H9 (cell line): ENCODE data around the gene BRI3. TPM values are rescaled to one million over a fixed set of nuclear protein-coding genes. Genes with fewer than 3 reads are reported as not detected.

ENCODE experiments used
- DNase-seq: peaks from one replicate; pipeline ENCODE4 v3.0.0-alpha.2; 2017
- H2AFZ ChIP-seq: one replicate; pipeline ENCODE4 v1.6.1; 2013; ENCODE audit warnings: mild to moderate bottlenecking, low read length, control low read depth, moderate library complexity
- H2AK5ac ChIP-seq: 2 replicates; pipeline ENCODE4 v1.6.1; 2013; ENCODE audit warnings: low read length, control low read depth, mixed read lengths; ENCODE audit not compliant: insufficient read length
- H2BK120ac ChIP-seq: one replicate; pipeline ENCODE4 v1.6.1; 2013; ENCODE audit warnings: low read depth, mild to moderate bottlenecking, low read length, control low read depth, inconsistent platforms; ENCODE audit not compliant: poor library complexity, severe bottlenecking
- H2BK12ac ChIP-seq: 2 replicates; pipeline ENCODE4 v1.6.1; 2013; ENCODE audit warnings: low read length, control low read depth, mixed read lengths, low read depth; ENCODE audit not compliant: insufficient read length
- H2BK15ac ChIP-seq: 2 replicates; pipeline ENCODE4 v1.6.1; 2013; ENCODE audit warnings: low read depth, low read length, control low read depth
- H2BK20ac ChIP-seq: one replicate; pipeline ENCODE4 v1.6.1; 2013; ENCODE audit warnings: low read depth, mild to moderate bottlenecking, low read length, control low read depth, inconsistent platforms; ENCODE audit not compliant: poor library complexity, severe bottlenecking
- H2BK5ac ChIP-seq: 2 replicates; pipeline ENCODE4 v1.6.1; 2013; ENCODE audit warnings: low read length, control low read depth, mixed read lengths; ENCODE audit not compliant: insufficient read length
- H3K14ac ChIP-seq: 2 replicates; pipeline ENCODE4 v1.6.1; 2013; ENCODE audit warnings: low read length, control low read depth; ENCODE audit not compliant: insufficient read depth
- H3K18ac ChIP-seq: 2 replicates; pipeline ENCODE4 v1.6.1; 2013; ENCODE audit warnings: low read depth, mild to moderate bottlenecking, mixed read lengths, low read length, control low read depth; ENCODE audit not compliant: insufficient read length
- H3K23ac ChIP-seq: 2 replicates; pipeline ENCODE4 v1.6.1; 2013; ENCODE audit warnings: low read length, control low read depth, mixed read lengths, low read depth; ENCODE audit not compliant: insufficient read length
- H3K23me2 ChIP-seq: 2 replicates; pipeline ENCODE4 v1.6.1; 2013; ENCODE audit warnings: low read depth, mild to moderate bottlenecking, mixed read lengths, low read length, control low read depth; ENCODE audit not compliant: insufficient read length, poor library complexity, severe bottlenecking
- H3K27ac ChIP-seq: 2 replicates; pipeline ENCODE4 v1.5.1; 2013; ENCODE audit warnings: low read length, control low read depth, mixed read lengths, low read depth; ENCODE audit not compliant: insufficient read length
- H3K27me3 ChIP-seq: 2 replicates; pipeline ENCODE4 v1.6.1; 2013; ENCODE audit warnings: low read length, control low read depth, inconsistent platforms; ENCODE audit not compliant: insufficient read depth
- H3K4ac ChIP-seq: 2 replicates; pipeline ENCODE4 v1.6.1; 2013; ENCODE audit warnings: low read depth, mild to moderate bottlenecking, control low read depth, inconsistent platforms, low read length, moderate library complexity
- H3K4me1 ChIP-seq: 2 replicates; pipeline ENCODE4 v1.6.1; 2013; ENCODE audit warnings: low read length, control low read depth, inconsistent platforms; ENCODE audit not compliant: insufficient read depth
- H3K4me2 ChIP-seq: 2 replicates; pipeline ENCODE4 v1.6.1; 2013; ENCODE audit warnings: low read length, control low read depth, mixed read lengths; ENCODE audit not compliant: insufficient read length, insufficient read depth
- H3K56ac ChIP-seq: 2 replicates; pipeline ENCODE4 v1.6.1; 2013; ENCODE audit warnings: low read depth, mild to moderate bottlenecking, mixed read lengths, low read length, control low read depth; ENCODE audit not compliant: insufficient read length
- H3K79me1 ChIP-seq: 2 replicates; pipeline ENCODE4 v1.6.1; 2013; ENCODE audit warnings: low read depth, mild to moderate bottlenecking, moderate library complexity, low read length, control low read depth, inconsistent platforms; ENCODE audit not compliant: insufficient read depth, poor library complexity, severe bottlenecking
- H3K79me2 ChIP-seq: 2 replicates; pipeline ENCODE4 v1.6.1; 2013; ENCODE audit warnings: low read length, control low read depth, inconsistent platforms; ENCODE audit not compliant: insufficient read depth
- H3K9ac ChIP-seq: 2 replicates; pipeline ENCODE4 v1.6.1; 2013; ENCODE audit warnings: low read length, control low read depth, mixed read lengths; ENCODE audit not compliant: insufficient read length; ENCODE audit errors: extremely low read depth
- H3K9me3 ChIP-seq: one replicate; pipeline ENCODE4 v1.6.1; 2013; ENCODE audit warnings: low read depth, low read length, inconsistent platforms; ENCODE audit not compliant: control insufficient read depth
- H3T11ph ChIP-seq: one replicate; pipeline ENCODE4 v1.6.1; 2013; ENCODE audit warnings: mild to moderate bottlenecking, low read length, control low read depth, inconsistent platforms
- H4K20me1 ChIP-seq: one replicate; pipeline ENCODE4 v1.6.1; 2013; ENCODE audit not compliant: control insufficient read depth, insufficient read length, insufficient read depth
- H4K5ac ChIP-seq: 2 replicates; pipeline ENCODE4 v1.6.1; 2013; ENCODE audit warnings: low read depth, mild to moderate bottlenecking, mixed read lengths, low read length, control low read depth; ENCODE audit not compliant: insufficient read length
- H4K8ac ChIP-seq: replicated peaks from 2 replicates; pipeline ENCODE4 v1.6.1; 2013; ENCODE audit warnings: low read length, control low read depth, mixed read lengths, low read depth; ENCODE audit not compliant: insufficient read length
- H4K91ac ChIP-seq: 2 replicates; pipeline ENCODE4 v1.6.1; 2013; ENCODE audit warnings: low read depth, mild to moderate bottlenecking, moderate library complexity, mixed read lengths, low read length, control low read depth; ENCODE audit not compliant: insufficient read length
- H3K27ac Mint-ChIP-seq, 3 experiments: 2 replicates in 2 of 3; 3 replicates in 1 of 3; pipeline ENCODE4 v1.8.0; 2020 to 2021; ENCODE audit warnings: mixed read lengths in 3 of 3, mild to moderate bottlenecking in 1 of 3, moderate library complexity in 1 of 3
- H3K27me3 Mint-ChIP-seq: 2 replicates; pipeline ENCODE4 v1.8.0; 2021; ENCODE audit warnings: low read depth, mild to moderate bottlenecking, moderate library complexity, mixed read lengths
- H3K36me3 Mint-ChIP-seq, 3 experiments: 2 replicates in 2 of 3; 3 replicates in 1 of 3; pipeline ENCODE4 v1.8.0; 2020 to 2021; ENCODE audit warnings: low read depth in 3 of 3, mixed read lengths in 3 of 3; ENCODE audit not compliant: insufficient read depth in 1 of 3
- H3K4me1 Mint-ChIP-seq, 2 experiments: 2 replicates each; pipeline ENCODE4 v1.8.0; 2020; ENCODE audit warnings: mixed read lengths in 2 of 2
- H3K4me3 Mint-ChIP-seq, 2 experiments: 2 replicates in 1 of 2; 3 replicates in 1 of 2; pipeline ENCODE4 v1.8.0; 2020 to 2021; ENCODE audit warnings: mild to moderate bottlenecking in 2 of 2, mixed read lengths in 2 of 2, moderate library complexity in 1 of 2
- H3K9me3 Mint-ChIP-seq, 2 experiments: 2 replicates in 1 of 2; 3 replicates in 1 of 2; pipeline ENCODE4 v1.8.0; 2020; ENCODE audit warnings: mild to moderate bottlenecking in 2 of 2, mixed read lengths in 2 of 2, moderate library complexity in 1 of 2
- CTCF ChIP-seq: fragments of 200-600 bp; sonication (generic); conservative IDR thresholded peaks from 3 replicates; pipeline ENCODE4 v1.8.0; 2021; ENCODE audit warnings: antibody characterized with exemption, mild to moderate bottlenecking
- WGBS: extraction: QIAGEN DNeasy Blood & Tissue Kit; methylation state at CpG from one replicate; pipeline ENCODE4 v1.1.7; 2013; ENCODE audit warnings: missing lambda C conversion rate, low lambda C conversion rate, mixed read lengths; ENCODE audit not compliant: insufficient read length; ENCODE audit errors: extremely low coverage; 5-methylcytosine and 5-hydroxymethylcytosine counted together
- total RNA-seq: library from RNA; stranded (reverse); gene quantifications from 2 replicates; pipeline ENCODE4 v1.2.1, GENCODE V29; 2021

Gene BRI3
- total RNA-seq, 1 experiment from 2014 or later, result 102 TPM

DNA sequence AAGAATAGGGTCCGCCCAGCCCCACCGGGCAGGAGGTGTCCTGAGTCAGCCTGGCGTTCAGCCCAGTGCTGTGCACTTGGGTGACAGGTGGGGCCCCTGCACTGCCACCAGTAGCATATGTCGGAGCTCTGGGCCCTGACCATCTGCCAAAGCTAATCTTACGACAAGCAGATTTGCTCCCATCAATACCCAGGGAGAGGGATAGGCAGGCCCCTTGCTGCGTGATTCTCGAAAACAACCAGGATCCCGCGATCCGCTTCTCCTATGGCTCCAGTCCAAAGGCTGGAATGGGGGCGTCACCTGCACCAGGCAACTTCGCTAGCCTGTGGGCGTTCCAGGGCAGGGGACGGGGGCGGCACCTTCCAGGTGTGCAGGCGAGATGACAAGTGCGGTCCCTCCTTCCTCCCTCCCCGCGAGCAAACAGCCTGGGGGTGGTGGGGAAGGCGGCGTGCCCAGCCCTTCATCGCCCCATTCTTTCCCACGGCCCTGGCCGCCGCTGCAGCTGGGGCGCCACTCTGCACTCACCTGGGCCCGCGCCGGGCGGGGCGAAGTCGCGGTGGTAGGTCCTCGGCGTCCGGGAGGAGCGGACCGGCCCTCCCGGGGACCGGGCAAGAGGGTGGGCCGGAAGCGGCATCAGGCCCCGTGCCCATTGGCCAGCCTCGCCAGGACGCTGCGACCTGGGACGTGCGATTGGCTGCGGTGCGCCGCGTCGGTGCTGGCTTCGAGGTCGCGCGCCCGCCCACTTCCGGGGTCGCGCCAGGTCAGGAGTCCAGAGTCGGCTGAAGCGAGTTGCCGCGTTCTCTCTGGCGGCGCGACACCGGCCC lies 29.7 kb upstream of the BRI3 start, which contains the start of gene TECPR1:
Gene TECPR1, minus strand, starts transcription at position 632 of the 824 bp plus-strand sequence. CDS start 6,086 bp downstream, outside the sequence.
- Histone ChIP-seq H3K23ac (no peak within 1 kb of the TSS), H3K4ac (no peak within 1 kb of the TSS), H2BK5ac (no peak within 1 kb of the TSS), H3K79me1 (no peaks in the 10 kb centered on the region), H3K14ac (no peak within 1 kb of the TSS), H3K79me2 (no peaks in the 10 kb centered on the region), H4K20me1 (no peaks in the 10 kb centered on the region), H3K4me1 (no peaks in the 10 kb centered on the region), H3K9ac (peak within 1 kb of the TSS; percentile 5), H3K56ac (no peak within 1 kb of the TSS), H3K27ac (no peak within 1 kb of the TSS), H2AFZ (no peak within 1 kb of the TSS), H3K23me2 (peaks cover 6% of the 10 kb centered on the region), H3K27me3 (no peaks in the 10 kb centered on the region), H4K91ac (no peak within 1 kb of the TSS), H2BK15ac (no peak within 1 kb of the TSS), H3K18ac (no peak within 1 kb of the TSS), H2BK120ac (no peak within 1 kb of the TSS), H4K8ac (no peak within 1 kb of the TSS), H2BK12ac (no peak within 1 kb of the TSS), H3K4me2 (peak within 1 kb of the TSS; percentile 65), H2AK5ac (no peak within 1 kb of the TSS), H2BK20ac (no peak within 1 kb of the TSS), H4K5ac (no peak within 1 kb of the TSS), H3T11ph (no peak within 1 kb of the TSS), H3K9me3 (no peaks in the 10 kb centered on the region)
- no peaks in the 10 kb centered on the region for H3K27me3 Mint-ChIP-seq
- H3K4me1 Mint-ChIP-seq, result peaks cover 14 to 19% of the 10 kb centered on the region in 2 experiments
- peak within 1 kb of the TSS; percentile 96 to 97 for H3K4me3 Mint-ChIP-seq
- H3K9me3 Mint-ChIP-seq, result no peaks in the 10 kb centered on the region
- WGBS, result no CpG with 5 or more reads among the region's 69 CpGs
- peak; percentile 96 for DNase-seq
- peak within 1 kb of the TSS in 1 of 3 experiments; percentile 85; a peak in 2 of 7 replicates for H3K27ac Mint-ChIP-seq
- TF ChIP-seq CTCF, result no peak
- H3K36me3 Mint-ChIP-seq, result peaks cover 0 to 2% (median 2%) of the 10 kb centered on the region in 3 experiments; a peak in 3 of 7 replicates
